GM19238 (cell line): Measurements from ENCODE around the gene LBHD1.
"Not testable (repeated sequence)": the region's sequence is repeated elsewhere in the genome, so short reads cannot be mapped to it uniquely, and the experiment has no call there.

Experiments
- DNase-seq: peaks from one replicate; pipeline ENCODE4 v3.0.0; 2011; ENCODE audit warnings: low spot score; ENCODE audit not compliant: insufficient read length

The LBHD1 gene

DNA sequence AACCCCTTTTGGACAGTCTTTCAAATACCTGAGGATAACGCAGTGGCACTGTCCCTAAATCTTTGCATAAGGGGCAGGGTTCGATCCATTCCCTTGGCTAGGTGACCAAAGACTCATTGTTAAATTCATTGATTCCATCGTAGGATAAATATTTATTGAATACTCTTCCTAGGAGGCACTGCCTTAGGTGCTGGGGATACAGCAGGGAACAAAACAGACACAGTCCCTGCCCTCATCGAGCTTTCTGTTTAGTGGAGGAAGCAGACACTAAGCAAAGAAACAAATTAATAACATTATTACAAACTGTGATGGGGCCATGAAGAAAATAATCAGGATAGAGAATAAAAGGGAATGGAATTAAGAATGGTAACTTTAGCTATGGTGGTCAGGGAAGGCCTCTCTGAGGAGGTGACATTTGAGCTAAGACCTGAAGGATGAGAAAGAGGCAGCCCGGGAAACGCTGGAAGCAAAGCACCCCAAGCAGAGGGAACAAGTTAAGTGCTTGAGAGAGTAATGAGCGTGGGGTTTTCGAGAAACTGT lies 51.0 kb downstream of the LBHD1 start:
- no peak for DNase-seq

DNA sequence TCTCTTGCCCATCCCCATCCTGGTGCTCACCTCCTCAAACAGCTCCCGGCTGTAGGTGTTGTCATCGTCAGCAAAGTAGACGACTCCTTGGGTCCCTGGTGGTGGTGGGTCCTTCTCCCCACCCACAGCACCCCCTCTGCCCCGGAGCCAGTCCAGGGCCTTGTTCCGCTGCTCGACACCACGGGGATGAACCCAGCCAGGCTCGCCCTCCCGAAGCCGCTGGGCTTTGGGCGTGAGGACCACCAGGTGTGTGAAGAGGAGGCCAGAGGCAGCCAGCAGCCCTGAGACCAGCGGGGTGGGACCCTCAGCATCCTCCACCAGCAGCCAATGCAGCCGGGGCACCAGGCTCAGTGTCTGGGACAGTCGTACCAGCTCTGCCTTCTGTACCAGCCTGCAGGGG lies 55.1 kb downstream of the LBHD1 start:
- DNase-seq: not testable (repeated sequence)

DNA sequence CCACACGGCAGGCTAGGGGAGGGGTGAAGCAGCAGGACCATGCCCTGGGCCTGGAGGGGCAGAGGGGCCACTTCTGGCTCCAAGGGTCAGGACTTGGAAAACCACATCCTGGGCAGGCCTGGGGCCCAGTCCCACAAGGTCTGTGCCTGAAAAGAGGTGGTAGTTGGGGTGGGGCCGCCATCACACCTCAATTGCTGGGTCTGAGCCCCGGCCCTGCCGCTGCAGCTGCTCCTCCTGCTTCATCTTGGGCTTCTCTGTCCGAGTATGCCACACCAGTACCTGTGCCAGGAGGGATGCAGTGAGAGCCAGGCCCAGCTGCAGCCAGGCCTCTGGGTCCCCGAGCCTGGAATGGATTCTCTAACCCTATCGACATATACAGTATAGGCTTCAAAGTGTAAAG lies 56.5 kb downstream of the LBHD1 start:
- DNase-seq: no peak

DNA sequence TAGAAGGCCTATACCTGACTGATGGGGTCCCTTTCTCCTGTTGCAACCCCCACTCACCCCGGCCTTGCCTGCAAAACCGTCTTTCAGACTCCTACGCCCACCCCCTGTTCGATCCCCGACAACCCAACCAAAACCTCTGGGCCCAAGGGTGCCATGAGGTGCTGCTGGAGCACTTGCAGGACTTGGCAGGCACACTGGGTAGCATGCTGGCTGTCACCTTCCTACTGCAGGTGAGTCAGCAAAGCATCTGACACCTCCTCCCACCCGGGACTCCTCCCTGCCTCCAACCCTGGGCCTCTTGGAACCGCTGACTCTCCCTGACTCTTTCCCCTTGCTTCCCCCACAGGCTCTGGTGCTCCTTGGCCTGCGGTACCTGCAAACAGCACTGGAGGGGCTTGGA lies 57.8 kb downstream of the LBHD1 start:
- DNase-seq: no peak

DNA sequence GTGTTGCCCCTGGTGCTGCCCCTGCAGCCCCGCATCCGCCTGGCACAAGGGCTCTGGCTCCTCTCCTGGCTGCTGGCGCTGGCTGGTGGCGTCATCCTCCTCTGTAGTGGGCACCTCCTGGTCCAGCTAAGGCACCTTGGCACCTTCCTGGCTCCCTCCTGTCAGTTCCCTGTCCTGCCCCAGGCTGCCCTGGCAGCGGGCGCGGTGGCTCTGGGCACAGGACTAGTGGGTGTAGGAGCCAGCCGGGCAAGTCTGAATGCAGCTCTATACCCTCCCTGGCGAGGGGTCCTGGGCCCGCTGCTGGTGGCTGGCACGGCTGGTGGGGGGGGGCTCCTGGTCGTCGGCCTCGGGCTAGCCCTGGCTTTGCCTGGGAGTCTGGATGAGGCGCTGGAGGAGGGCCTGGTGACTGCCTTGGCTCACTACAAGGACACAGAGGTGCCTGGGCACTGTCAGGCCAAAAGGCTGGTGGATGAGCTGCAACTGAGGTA lies 58.7 kb downstream of the LBHD1 start:
- DNase-seq: no peak
